ENCODE results near the gene CDH24. TPM values are rescaled to one million over a fixed set of nuclear protein-coding genes. Genes with fewer than 3 reads are reported as not detected.

The CDH24 gene
- total and polyA plus RNA-seq, 2 donors = 2.8 to 7.0 TPM

- H3K4me3 ChIP-seq (ENCODE audit: low read length in 2 of 2) = peak overlapping the region; percentile 62 to 77
- peaks cover 45 to 55% of the 10 kb centered on the region in 2 donors for H3K36me3 ChIP-seq (ENCODE audit: control insufficient read depth in 2 of 2, insufficient read depth in 2 of 2, low read length in 1 of 2)
- H3K27me3 ChIP-seq (ENCODE audit: control insufficient read depth in 2 of 2, insufficient read depth in 1 of 2, low read length in 1 of 2) = peaks cover 0 to 12% of the 10 kb centered on the region in 2 donors
- peaks cover 0 to 1% of the 10 kb centered on the region in 2 donors for H3K9me3 ChIP-seq (ENCODE audit: control insufficient read depth in 2 of 2, insufficient read depth in 1 of 2, low read length in 1 of 2)
- peak overlapping the region in 1 of 2 donors; percentile 31 for H3K27ac ChIP-seq (ENCODE audit: low read depth in 1 of 2, low read length in 1 of 2)
- 4% methylated on average over 51 of the region's 51 CpGs for WGBS
- peaks cover 15 to 24% of the 10 kb centered on the region in 2 donors for H3K4me1 ChIP-seq (ENCODE audit: control insufficient read depth in 2 of 2, insufficient read depth in 2 of 2, low read length in 2 of 2)
- DNase-seq (ENCODE audit: low read depth in 6 of 9, low spot score in 9 of 9) = peak; percentile 65 to 91 (median 82)
Measured at GRCh38 chr14:23057757-23058653, 685 bp upstream of the CDH24 start.

GRCh38 chr14:23056145-23056955, 970 bp downstream of the CDH24 start:
- WGBS = 17% methylated on average over 17 of the region's 17 CpGs
- H3K9me3 ChIP-seq (ENCODE audit: control insufficient read depth in 2 of 2, insufficient read depth in 1 of 2, low read length in 1 of 2) = peaks cover 0 to 1% of the 10 kb centered on the region in 2 donors
- peaks cover 30 to 45% of the 10 kb centered on the region in 2 donors for H3K36me3 ChIP-seq (ENCODE audit: control insufficient read depth in 2 of 2, insufficient read depth in 2 of 2, low read length in 1 of 2)
- peaks cover 0 to 12% of the 10 kb centered on the region in 2 donors for H3K27me3 ChIP-seq (ENCODE audit: control insufficient read depth in 2 of 2, insufficient read depth in 1 of 2, low read length in 1 of 2)
- peak in 6 of 9 donors; percentile 41 to 81 (median 64) for DNase-seq (ENCODE audit: low read depth in 6 of 9, low spot score in 9 of 9)
- H3K4me1 ChIP-seq (ENCODE audit: control insufficient read depth in 2 of 2, insufficient read depth in 2 of 2, low read length in 2 of 2) = peaks cover 15 to 29% of the 10 kb centered on the region in 2 donors
- peak overlapping the region; percentile 49 to 77 for H3K4me3 ChIP-seq (ENCODE audit: low read length in 2 of 2)
- no peak overlapping the region for H3K27ac ChIP-seq (ENCODE audit: low read depth in 1 of 2, low read length in 1 of 2)

GRCh38 chr14:23055621-23056144, 1.6 kb downstream of the CDH24 start:
- peaks cover 15 to 29% of the 10 kb centered on the region in 2 donors for H3K4me1 ChIP-seq (ENCODE audit: control insufficient read depth in 2 of 2, insufficient read depth in 2 of 2, low read length in 2 of 2)
- peaks cover 0 to 12% of the 10 kb centered on the region in 2 donors for H3K27me3 ChIP-seq (ENCODE audit: control insufficient read depth in 2 of 2, insufficient read depth in 1 of 2, low read length in 1 of 2)
- H3K27ac ChIP-seq (ENCODE audit: low read depth in 1 of 2, low read length in 1 of 2) = no peak overlapping the region
- peaks cover 0 to 1% of the 10 kb centered on the region in 2 donors for H3K9me3 ChIP-seq (ENCODE audit: control insufficient read depth in 2 of 2, insufficient read depth in 1 of 2, low read length in 1 of 2)
- DNase-seq (ENCODE audit: low read depth in 6 of 9, low spot score in 9 of 9) = no peak
- 91% methylated on average over 6 of the region's 6 CpGs for WGBS
- H3K4me3 ChIP-seq (ENCODE audit: low read length in 2 of 2) = no peak overlapping the region
- peaks cover 24 to 38% of the 10 kb centered on the region in 2 donors for H3K36me3 ChIP-seq (ENCODE audit: control insufficient read depth in 2 of 2, insufficient read depth in 2 of 2, low read length in 1 of 2)

- no peak for DNase-seq (ENCODE audit: low read depth in 6 of 9, low spot score in 9 of 9)
- WGBS = 98% methylated on average over 12 of the region's 12 CpGs
- H3K4me3 ChIP-seq (ENCODE audit: low read length in 2 of 2) = no peak overlapping the region
Measured at GRCh38 chr14:23055147-23055550, 2.2 kb downstream of the CDH24 start.

GRCh38 chr14:23054000-23054811, 3.1 kb downstream of the CDH24 start:
- Histone ChIP-seq H3K27ac (ENCODE audit: low read depth in 1 of 2, low read length in 1 of 2) (no peak overlapping the region), H3K36me3 (ENCODE audit: control insufficient read depth in 2 of 2, insufficient read depth in 2 of 2, low read length in 1 of 2) (peaks cover 15 to 33% of the 10 kb centered on the region in 2 donors), H3K4me1 (ENCODE audit: control insufficient read depth in 2 of 2, insufficient read depth in 2 of 2, low read length in 2 of 2) (peaks cover 15 to 29% of the 10 kb centered on the region in 2 donors), H3K27me3 (ENCODE audit: control insufficient read depth in 2 of 2, insufficient read depth in 1 of 2, low read length in 1 of 2) (peaks cover 0 to 12% of the 10 kb centered on the region in 2 donors), H3K4me3 (ENCODE audit: low read length in 2 of 2) (no peak overlapping the region), H3K9me3 (ENCODE audit: control insufficient read depth in 2 of 2, insufficient read depth in 1 of 2, low read length in 1 of 2) (no peaks in the 10 kb centered on the region)
- WGBS = 84% methylated on average over 17 of the region's 17 CpGs
- DNase-seq (ENCODE audit: low read depth in 6 of 9, low spot score in 9 of 9) = peak in 2 of 9 donors; percentile 32 to 36

More at GRCh38 chr14:23055147-23055550, 2.2 kb downstream of the CDH24 start:
- Histone ChIP-seq H3K36me3 (ENCODE audit: control insufficient read depth in 2 of 2, insufficient read depth in 2 of 2, low read length in 1 of 2) (peaks cover 18 to 33% of the 10 kb centered on the region in 2 donors), H3K9me3 (ENCODE audit: control insufficient read depth in 2 of 2, insufficient read depth in 1 of 2, low read length in 1 of 2) (peaks cover 0 to 1% of the 10 kb centered on the region in 2 donors), H3K27ac (ENCODE audit: low read depth in 1 of 2, low read length in 1 of 2) (no peak overlapping the region), H3K4me1 (ENCODE audit: control insufficient read depth in 2 of 2, insufficient read depth in 2 of 2, low read length in 2 of 2) (peaks cover 15 to 29% of the 10 kb centered on the region in 2 donors), H3K27me3 (ENCODE audit: control insufficient read depth in 2 of 2, insufficient read depth in 1 of 2, low read length in 1 of 2) (peaks cover 0 to 12% of the 10 kb centered on the region in 2 donors)

GRCh38 chr14:23053426-23053825, 3.9 kb downstream of the CDH24 start:
- 98% methylated on average over 10 of the region's 10 CpGs for WGBS
- Histone ChIP-seq H3K9me3 (ENCODE audit: control insufficient read depth in 2 of 2, insufficient read depth in 1 of 2, low read length in 1 of 2) (peaks cover 0 to under 1% of the 10 kb centered on the region in 2 donors), H3K27ac (ENCODE audit: low read depth in 1 of 2, low read length in 1 of 2) (no peak overlapping the region), H3K4me3 (ENCODE audit: low read length in 2 of 2) (no peak overlapping the region), H3K27me3 (ENCODE audit: control insufficient read depth in 2 of 2, insufficient read depth in 1 of 2, low read length in 1 of 2) (peaks cover 0 to 12% of the 10 kb centered on the region in 2 donors), H3K4me1 (ENCODE audit: control insufficient read depth in 2 of 2, insufficient read depth in 2 of 2, low read length in 2 of 2) (peaks cover 15 to 29% of the 10 kb centered on the region in 2 donors), H3K36me3 (ENCODE audit: control insufficient read depth in 2 of 2, insufficient read depth in 2 of 2, low read length in 1 of 2) (peaks cover 8 to 30% of the 10 kb centered on the region in 2 donors)
- no peak for DNase-seq (ENCODE audit: low read depth in 6 of 9, low spot score in 9 of 9)

GRCh38 chr14:23052671-23053070, 4.6 kb downstream of the CDH24 start:
- WGBS = 96% methylated on average over 3 of the region's 3 CpGs
- peaks cover 0 to 13% of the 10 kb centered on the region in 2 donors for H3K27me3 ChIP-seq (ENCODE audit: control insufficient read depth in 2 of 2, insufficient read depth in 1 of 2, low read length in 1 of 2)
- no peak overlapping the region for H3K27ac ChIP-seq (ENCODE audit: low read depth in 1 of 2, low read length in 1 of 2)
- H3K4me1 ChIP-seq (ENCODE audit: control insufficient read depth in 2 of 2, insufficient read depth in 2 of 2, low read length in 2 of 2) = peaks cover 13 to 22% of the 10 kb centered on the region in 2 donors
- DNase-seq (ENCODE audit: low read depth in 6 of 9, low spot score in 9 of 9) = no peak
- H3K4me3 ChIP-seq (ENCODE audit: low read length in 2 of 2) = no peak overlapping the region
- peaks cover 4 to 29% of the 10 kb centered on the region in 2 donors for H3K36me3 ChIP-seq (ENCODE audit: control insufficient read depth in 2 of 2, insufficient read depth in 2 of 2, low read length in 1 of 2)
- H3K9me3 ChIP-seq (ENCODE audit: control insufficient read depth in 2 of 2, insufficient read depth in 1 of 2, low read length in 1 of 2) = peaks cover 0 to 4% of the 10 kb centered on the region in 2 donors

GRCh38 chr14:23052182-23052623, 5.1 kb downstream of the CDH24 start:
- Histone ChIP-seq H3K36me3 (ENCODE audit: control insufficient read depth in 2 of 2, insufficient read depth in 2 of 2, low read length in 1 of 2) (peaks cover 4 to 29% of the 10 kb centered on the region in 2 donors), H3K4me1 (ENCODE audit: control insufficient read depth in 2 of 2, insufficient read depth in 2 of 2, low read length in 2 of 2) (peaks cover 10 to 22% of the 10 kb centered on the region in 2 donors), H3K9me3 (ENCODE audit: control insufficient read depth in 2 of 2, insufficient read depth in 1 of 2, low read length in 1 of 2) (peaks cover 0 to 4% of the 10 kb centered on the region in 2 donors), H3K27me3 (ENCODE audit: control insufficient read depth in 2 of 2, insufficient read depth in 1 of 2, low read length in 1 of 2) (peaks cover 0 to 17% of the 10 kb centered on the region in 2 donors), H3K4me3 (ENCODE audit: low read length in 2 of 2) (no peak overlapping the region), H3K27ac (ENCODE audit: low read depth in 1 of 2, low read length in 1 of 2) (peak overlapping the region in 1 of 2 donors; percentile 21)
- 90% methylated on average over 14 of the region's 14 CpGs for WGBS
- DNase-seq (ENCODE audit: low read depth in 6 of 9, low spot score in 9 of 9) = no peak

Data from thymus (tissue), 11 donors.